Measurements from ENCODE around the gene HNRNPA2B1.
A peak's percentile ranks its signal among the peaks of the same experiment; 100 is the strongest.

GRCh38 chr7:26187380-26188205 lies 13.0 kb downstream of the HNRNPA2B1 start:
- TF ChIP-seq ZFP3 (CRISPR knock-in tag; IDR thresholded peaks at IDR 0.05) (no peak), ARNTL (CRISPR knock-in tag; IDR thresholded peaks at IDR 0.05; ENCODE audit: borderline replicate concordance, low read depth) (peak; percentile 36; the same call in 1 of the 2 replicates)
